Activated CD8-positive, alpha-beta memory T cell treated with anti-CD3 and anti-CD28 coated beads, Interleukin-2, amount 50 U/mL, for 24 hours (primary cell): ENCODE results near the gene COX6B1.
"Not testable (repeated sequence)": the region's sequence is repeated elsewhere in the genome, so short reads cannot be mapped to it uniquely, and the experiment has no call there.

Experiments used
- DNase-seq: peaks from one replicate; pipeline ENCODE4 v3.0.0-alpha.2; 2020; ENCODE audit errors: extremely low read depth

The COX6B1 gene

GRCh38 chr19:35665157-35665556 is 17.0 kb downstream of the COX6B1 start:
- DNase-seq, result no peak

GRCh38 chr19:35665604-35666003 is 17.5 kb downstream of the COX6B1 start:
- DNase-seq, result no peak

- no peak for DNase-seq
These were observed 18.3 kb downstream of the COX6B1 start, which contains the start of gene UPK1A for GRCh38 chr19:35666251-35666913. Gene UPK1A (plus strand): TSS chr19:35666517. CDS start chr19:35666813, 296 bp downstream.

- DNase-seq, result no peak
These were observed 21.4 kb downstream of the COX6B1 start for GRCh38 chr19:35669566-35669965.

GRCh38 chr19:35669974-35670373 is 21.9 kb downstream of the COX6B1 start:
- DNase-seq, result no peak

GRCh38 chr19:35670686-35671085 is 22.6 kb downstream of the COX6B1 start:
- no peak for DNase-seq

GRCh38 chr19:35671818-35672217 is 23.7 kb downstream of the COX6B1 start:
- DNase-seq, result no peak

- peak; percentile 6 for DNase-seq
These were observed 25.1 kb downstream of the COX6B1 start for GRCh38 chr19:35673121-35673804.

GRCh38 chr19:35675589-35676140 is 27.5 kb downstream of the COX6B1 start:
- DNase-seq, result no peak

- DNase-seq, result no peak
These were observed 41.7 kb downstream of the COX6B1 start for GRCh38 chr19:35689836-35690235.

- not testable (repeated sequence) for DNase-seq
These were observed 43.0 kb downstream of the COX6B1 start for GRCh38 chr19:35691106-35691505.

- no peak for DNase-seq
These were observed 43.9 kb downstream of the COX6B1 start for GRCh38 chr19:35692010-35692409.

GRCh38 chr19:35693422-35693821 is 45.3 kb downstream of the COX6B1 start:
- no peak for DNase-seq

GRCh38 chr19:35693835-35694599 is 45.9 kb downstream of the COX6B1 start:
- peak; percentile 82 for DNase-seq

- DNase-seq, result no peak
These were observed 47.8 kb downstream of the COX6B1 start for GRCh38 chr19:35695895-35696422.

GRCh38 chr19:35696835-35697234 is 48.7 kb downstream of the COX6B1 start:
- no peak for DNase-seq

- DNase-seq, result peak; percentile 87
These were observed 54.3 kb downstream of the COX6B1 start for GRCh38 chr19:35702223-35703012.

- no peak for DNase-seq
These were observed 55.2 kb downstream of the COX6B1 start for GRCh38 chr19:35703343-35703742.

- no peak for DNase-seq
These were observed 56.1 kb downstream of the COX6B1 start, which contains the start of gene ZBTB32 for GRCh38 chr19:35704218-35704617. Gene ZBTB32 (plus strand): TSS chr19:35704558. CDS start chr19:35714627, 10,069 bp downstream.
